ENCODE results near the gene TMEM72.

Gene TMEM72

DNA sequence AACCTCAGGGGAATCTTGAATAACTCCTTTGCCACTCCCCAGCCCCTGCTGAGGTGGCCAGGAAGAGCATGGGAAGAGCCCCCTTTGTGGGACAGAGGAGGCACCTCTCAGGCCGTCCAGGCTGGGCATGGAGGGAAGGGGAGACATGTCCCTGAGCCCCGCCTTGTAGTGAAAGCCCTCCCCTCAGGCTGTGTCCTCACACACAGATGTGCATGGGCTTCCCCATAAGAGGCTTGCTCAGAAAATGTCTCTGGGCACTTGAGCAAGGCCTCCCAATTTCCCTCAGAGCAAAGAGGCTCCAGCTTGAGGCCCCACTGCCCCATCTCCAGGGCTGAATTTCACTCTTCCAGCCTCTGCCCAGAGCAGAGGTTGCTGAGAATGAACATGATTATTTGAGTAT, 3.8 kb downstream of the TMEM72 start:
- DNase-seq (ENCODE audit: low read depth), result no peak
- no peak overlapping the region for H3K4me3 ChIP-seq (ENCODE audit: low read length)
- TF ChIP-seq CTCF (IDR thresholded peaks at IDR 0.05; ENCODE audit: insufficient read depth, low read depth, low read length, missing control alignments), result no peak

GRCh38 chr10:44916429-44916828, 5.3 kb downstream of the TMEM72 start:
- no peak overlapping the region for H3K4me3 ChIP-seq (ENCODE audit: low read length)
- no peak for TF ChIP-seq CTCF (IDR thresholded peaks at IDR 0.05; ENCODE audit: insufficient read depth, low read depth, low read length, missing control alignments)
- DNase-seq (ENCODE audit: low read depth), result no peak

DNA sequence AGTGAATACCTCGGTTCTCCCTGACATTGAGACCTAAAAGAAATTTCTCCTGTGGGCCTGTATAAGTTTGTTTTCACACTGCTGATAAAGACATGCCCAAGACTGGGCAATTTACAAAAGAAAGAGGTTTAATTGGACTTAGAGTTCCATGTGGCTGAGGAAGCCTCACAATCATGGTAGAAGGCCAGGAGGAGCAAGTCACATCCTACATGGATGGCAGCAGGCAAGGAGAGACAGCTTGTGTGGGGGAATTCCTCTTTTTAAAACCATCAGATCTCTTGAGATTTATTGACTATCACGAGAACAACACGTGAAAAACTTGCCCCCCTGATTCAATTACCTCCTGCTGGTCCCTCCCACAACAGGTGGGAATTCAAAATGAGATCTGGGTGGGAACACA, 6.7 kb downstream of the TMEM72 start:
- TF ChIP-seq CTCF (IDR thresholded peaks at IDR 0.05; ENCODE audit: insufficient read depth, low read depth, low read length, missing control alignments), result no peak
- no peak for DNase-seq (ENCODE audit: low read depth)

GRCh38 chr10:44920252-44920651, 9.1 kb downstream of the TMEM72 start:
- no peak for TF ChIP-seq CTCF (IDR thresholded peaks at IDR 0.05; ENCODE audit: insufficient read depth, low read depth, low read length, missing control alignments)
- DNase-seq (ENCODE audit: low read depth), result no peak
- no peak overlapping the region for H3K4me3 ChIP-seq (ENCODE audit: low read length)

More for the DNA sequence above, 6.7 kb downstream of the TMEM72 start:
- no peak overlapping the region for H3K4me3 ChIP-seq (ENCODE audit: low read length)

DNA sequence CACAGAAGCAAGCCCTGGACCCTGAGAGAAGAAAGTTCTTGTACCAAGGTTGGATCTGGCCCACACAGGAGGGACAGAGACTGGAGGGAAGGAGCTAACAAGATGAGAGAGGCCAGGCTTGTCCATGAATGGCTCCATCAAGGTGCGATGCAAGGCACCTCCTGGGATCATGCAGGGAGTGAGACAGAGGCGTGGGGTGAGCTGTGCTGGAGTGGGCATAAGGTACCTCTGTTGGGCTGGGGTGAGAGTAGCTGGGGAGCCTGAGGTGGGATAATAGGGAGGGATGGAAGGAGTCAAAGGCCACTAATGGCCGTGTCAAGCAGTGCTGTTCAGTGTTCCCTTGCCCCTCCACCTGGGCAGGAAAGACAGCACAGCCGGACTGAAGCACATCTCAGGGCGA, 9.9 kb downstream of the TMEM72 start:
- TF ChIP-seq CTCF (IDR thresholded peaks at IDR 0.05; ENCODE audit: insufficient read depth, low read depth, low read length, missing control alignments), result no peak
- H3K4me3 ChIP-seq (ENCODE audit: low read length), result no peak overlapping the region
- DNase-seq (ENCODE audit: low read depth), result no peak

DNA sequence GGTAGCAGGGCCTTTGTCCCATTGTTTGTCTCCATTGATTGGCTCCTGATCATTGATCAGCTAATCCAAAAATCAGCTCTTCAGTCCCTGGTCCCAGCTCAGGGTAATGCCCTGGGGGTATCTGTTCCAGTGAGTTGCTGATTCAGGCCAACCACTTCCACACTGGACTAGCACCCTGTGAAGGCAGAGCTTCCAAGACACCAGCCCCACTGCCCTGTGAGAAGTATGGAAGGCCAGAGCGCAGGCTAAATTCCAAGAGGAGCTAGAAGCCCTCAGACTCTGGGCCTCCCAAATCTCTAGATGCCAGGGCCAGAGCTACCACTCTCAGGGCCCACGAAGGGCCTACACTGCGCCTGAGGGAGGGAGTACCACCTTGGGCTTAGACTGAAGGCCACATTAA, 10.4 kb downstream of the TMEM72 start:
- no peak overlapping the region for H3K4me3 ChIP-seq (ENCODE audit: low read length)
- DNase-seq (ENCODE audit: low read depth), result no peak
- TF ChIP-seq CTCF (IDR thresholded peaks at IDR 0.05; ENCODE audit: insufficient read depth, low read depth, low read length, missing control alignments), result no peak

GRCh38 chr10:44922021-44922420, 10.9 kb downstream of the TMEM72 start:
- DNase-seq (ENCODE audit: low read depth), result no peak
- H3K4me3 ChIP-seq (ENCODE audit: low read length), result no peak overlapping the region
- no peak for TF ChIP-seq CTCF (IDR thresholded peaks at IDR 0.05; ENCODE audit: insufficient read depth, low read depth, low read length, missing control alignments)

Data from epithelial cell of esophagus (primary cell).